HG02973 (cell line): ENCODE measurements around the gene ANGPT4.
"Not testable (repeated sequence)": the region's sequence is repeated elsewhere in the genome, so short reads cannot be mapped to it uniquely, and the experiment has no call there.

Experiments used
- ATAC-seq: cut with Tn5 transposase; IDR thresholded peaks from one replicate; pipeline ENCODE4 v1.9.1; 2021; ENCODE audit warnings: moderate library complexity; ENCODE audit not compliant: unreplicated experiment

ANGPT4 gene

DNA sequence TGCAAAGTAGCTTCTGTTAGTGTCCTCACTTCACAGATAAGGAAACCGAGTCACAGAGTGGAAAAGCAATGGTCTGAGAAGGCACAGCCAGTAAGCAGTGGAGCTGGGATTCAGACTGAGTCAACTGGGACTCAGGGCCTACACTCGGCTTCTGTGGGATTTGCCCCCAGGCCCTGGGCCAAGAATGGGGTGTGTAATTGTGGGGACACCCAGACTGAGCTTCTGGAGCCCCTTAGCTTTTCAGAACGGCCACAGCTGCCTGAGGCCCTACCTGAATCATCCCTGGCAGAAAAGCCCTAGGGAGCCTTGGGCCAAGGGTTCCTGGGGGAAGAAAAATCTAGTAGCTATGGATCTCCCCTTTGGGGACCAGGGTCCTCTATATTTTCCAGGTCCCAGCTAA, 6.5 kb downstream of the ANGPT4 start:
- no peak for ATAC-seq

DNA sequence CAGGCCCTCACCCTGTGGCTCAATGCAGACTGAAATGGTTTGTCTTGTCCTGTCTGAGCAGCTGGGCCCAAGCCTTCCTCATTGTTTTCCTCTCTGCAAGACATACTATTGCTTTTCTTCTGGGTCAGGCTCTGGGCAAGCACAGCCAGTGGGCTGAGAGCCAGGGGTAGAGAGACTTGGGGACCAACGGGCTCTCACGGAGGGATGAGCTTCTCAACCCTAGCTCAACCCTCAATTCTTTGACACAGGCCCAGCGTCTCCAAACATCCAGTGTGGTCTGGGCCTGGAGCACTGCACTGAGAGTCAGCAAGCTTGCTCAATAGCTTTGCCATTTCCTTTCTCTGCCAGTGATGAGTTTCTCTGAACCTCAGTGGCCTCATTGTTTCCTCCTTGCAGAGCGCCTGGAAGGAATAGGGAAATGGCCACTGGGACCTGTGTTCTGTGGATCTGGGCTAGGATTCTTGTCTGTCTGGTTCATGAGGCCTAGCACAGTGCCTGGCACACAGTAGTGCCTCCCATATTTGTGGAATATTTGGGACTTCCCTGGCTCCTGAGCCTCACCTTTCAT, 9.3 kb downstream of the ANGPT4 start:
- ATAC-seq: no peak

DNA sequence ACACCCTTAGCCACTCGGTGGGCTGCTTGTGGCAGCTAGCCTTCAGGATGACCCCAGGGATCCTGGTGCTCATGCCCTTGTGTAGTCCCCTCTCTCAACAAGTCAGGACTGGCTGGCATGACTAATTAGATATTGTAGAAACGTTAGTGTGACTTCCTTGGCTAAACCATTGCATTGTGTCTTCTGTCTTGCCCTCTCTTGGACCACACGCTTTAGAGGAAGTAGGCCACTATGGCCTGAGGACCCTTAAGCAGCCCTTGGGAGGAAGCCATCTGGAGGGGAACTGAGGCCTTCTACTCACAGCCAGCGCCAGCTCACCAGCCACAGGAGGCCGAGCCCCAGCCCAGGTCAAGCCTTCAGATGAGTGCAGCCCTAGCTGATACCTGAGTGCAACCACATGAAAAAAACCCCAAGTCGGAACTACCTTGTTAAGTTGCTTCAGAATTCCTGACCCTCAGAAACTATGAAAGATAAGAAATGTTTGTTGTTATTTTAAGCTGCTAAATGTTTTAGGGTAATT, 10.1 kb downstream of the ANGPT4 start:
- ATAC-seq: no peak

DNA sequence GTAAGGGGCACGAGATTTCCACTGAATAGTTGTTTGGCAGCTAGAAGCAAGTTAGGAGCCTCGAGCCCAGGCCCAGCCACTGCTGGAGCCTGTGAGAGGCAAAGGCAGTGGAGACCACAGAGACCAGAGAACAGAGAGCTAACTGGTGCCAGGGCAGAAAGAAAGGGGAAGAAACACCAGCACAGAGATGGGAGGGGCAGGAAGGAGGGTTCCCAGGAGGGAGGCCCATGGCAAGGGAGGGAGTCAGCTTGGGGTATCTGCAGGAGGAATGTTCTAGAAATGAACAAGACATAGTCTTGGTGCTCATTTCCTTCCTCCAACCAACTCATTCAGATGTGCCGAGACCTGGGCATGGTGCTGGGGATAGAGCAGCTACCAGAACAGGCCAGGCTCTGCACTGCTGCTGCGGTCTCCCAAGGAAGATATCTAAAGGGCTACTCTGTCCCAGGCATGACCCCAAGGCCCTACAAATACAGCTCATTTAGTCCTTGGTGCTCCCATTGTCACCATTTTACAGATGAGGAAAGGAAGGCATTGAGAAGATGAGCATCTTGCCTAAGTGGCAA, 10.7 kb downstream of the ANGPT4 start:
- ATAC-seq: no peak

DNA sequence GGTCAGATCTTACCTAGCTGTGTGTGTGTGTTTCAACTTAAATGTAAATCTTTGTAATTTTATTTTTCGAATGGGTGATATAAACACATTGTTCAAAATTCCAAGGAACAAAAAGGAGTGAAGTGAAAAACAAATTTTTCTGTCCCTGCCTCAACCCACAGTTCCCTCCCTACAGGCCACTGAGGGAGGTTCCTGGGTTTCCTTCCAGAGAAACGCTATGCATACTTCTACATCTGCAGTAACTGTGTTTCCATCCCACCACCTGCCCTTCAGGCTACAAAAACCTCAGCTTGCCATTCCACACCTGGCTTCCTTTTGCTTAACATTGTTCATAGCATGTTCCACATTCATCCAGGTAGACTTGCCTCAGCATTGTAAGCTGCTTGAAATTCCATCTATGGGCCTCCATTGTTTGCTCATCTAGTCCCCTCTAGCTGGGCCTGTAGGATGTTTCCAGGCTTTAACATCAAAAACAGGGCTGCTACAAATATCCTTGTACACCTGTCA, 12.0 kb downstream of the ANGPT4 start:
- ATAC-seq: no peak

DNA sequence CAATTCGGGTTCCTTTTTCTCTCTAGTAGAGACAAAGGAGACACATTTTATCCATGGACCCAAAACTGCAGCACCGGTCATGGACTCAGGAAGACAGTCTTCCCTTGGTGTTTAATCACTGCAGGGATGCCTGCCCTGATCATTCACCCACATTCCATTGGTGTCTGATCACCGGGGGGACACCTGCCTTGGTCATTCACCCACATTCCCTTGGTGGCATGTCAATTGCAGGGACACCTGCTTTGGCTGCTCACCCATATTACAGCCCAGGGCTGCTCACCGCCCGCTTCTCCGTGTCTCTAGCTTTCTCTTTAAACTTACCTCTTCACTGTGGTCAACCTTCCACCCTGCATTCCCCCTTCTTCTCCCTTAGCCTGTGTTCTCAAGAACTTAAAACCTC, 18.7 kb downstream of the ANGPT4 start:
- not testable (repeated sequence) for ATAC-seq

DNA sequence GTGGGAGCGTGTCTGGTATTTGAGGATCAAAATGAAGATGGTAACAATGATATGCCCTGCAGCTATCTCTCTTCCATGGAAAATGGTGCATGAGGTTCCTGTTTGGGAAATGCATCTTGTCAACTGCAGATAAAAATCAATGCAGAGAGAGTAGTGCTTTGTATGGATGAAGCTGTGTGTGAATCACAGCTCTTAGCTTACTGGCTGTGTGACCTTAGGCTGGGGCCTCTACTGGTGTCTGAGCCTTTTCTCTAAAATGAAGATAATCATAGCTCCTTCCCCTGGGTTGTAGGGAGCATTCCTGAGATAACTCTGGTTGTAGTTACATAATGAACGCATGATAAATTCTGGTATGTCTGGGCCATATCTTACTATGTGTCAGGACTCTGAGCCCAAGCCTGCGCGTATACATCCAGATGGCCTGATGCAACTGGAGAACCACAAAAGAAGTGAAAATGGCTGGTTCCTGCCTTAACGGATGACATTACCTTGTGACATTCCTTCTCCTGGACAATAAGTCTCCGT, 19.6 kb downstream of the ANGPT4 start:
- no peak for ATAC-seq

DNA sequence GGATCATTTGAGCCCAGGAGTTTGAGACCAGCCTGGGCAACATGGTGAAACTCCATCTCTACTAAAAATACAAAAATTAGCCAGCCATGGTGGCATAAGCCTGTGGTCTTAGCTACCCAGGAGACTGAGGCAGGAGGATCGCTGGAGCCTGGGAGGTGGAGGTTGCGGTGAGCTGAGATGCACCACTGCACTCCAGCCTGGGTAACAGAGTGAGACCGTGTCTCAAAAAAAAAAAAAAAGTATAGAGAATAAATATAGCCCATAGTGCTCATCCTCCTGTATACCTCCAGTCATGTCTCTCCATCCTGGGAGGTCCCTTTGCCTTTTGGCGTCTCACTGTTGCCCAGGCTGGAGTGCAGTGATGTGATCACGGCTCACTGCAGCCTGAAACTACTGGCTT, 23.8 kb downstream of the ANGPT4 start:
- ATAC-seq: not testable (repeated sequence)

DNA sequence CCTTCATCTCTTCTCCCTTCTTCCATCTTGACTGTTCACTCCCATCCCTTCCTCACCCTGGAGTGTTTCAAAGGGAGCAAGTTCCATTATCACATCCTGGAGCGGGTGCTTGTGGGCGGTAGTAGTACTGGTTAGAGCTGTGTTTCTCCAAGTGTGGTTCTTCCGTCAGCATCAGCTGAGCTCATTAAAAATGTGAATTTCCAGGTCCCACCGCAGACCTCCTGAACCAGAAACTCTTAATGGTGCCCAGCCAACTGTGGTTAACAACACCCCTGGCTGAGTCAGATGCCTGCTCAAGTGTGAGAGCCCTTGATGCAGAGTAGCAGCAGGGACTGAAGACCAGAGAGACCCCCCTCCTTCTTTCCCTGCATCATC, 24.4 kb downstream of the ANGPT4 start:
- no peak for ATAC-seq

DNA sequence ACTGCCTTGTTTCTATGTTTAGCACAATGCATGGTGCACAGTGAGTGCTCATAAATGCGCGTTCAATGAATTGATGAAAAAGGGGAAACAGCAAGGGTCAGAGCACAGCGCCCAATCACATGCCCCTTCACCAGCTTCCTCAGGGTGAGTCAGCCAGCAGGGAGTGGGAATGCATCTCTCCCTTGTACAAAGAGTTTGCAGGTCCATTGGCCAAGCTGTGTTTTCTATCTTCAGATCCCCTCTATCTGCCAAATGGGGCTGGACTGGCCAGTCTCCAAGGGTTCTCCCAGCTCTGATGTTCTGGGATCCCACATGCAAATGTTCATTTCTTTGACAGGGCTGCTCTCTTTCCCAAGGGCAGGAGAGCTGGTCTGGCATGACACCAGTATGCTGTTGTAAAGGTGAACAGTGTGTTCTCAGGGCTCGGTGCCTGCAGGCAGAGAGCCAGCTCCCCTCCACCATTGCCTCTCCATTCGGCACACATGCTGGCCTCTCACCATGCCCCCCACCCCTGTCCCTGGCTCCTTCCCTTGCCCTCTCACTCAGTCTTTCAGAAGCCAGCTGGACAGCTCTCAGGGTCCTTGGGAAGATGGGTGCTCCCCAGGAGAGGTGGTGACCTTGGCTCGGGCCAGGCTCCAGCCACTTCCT, 25.0 kb downstream of the ANGPT4 start:
- no peak for ATAC-seq

DNA sequence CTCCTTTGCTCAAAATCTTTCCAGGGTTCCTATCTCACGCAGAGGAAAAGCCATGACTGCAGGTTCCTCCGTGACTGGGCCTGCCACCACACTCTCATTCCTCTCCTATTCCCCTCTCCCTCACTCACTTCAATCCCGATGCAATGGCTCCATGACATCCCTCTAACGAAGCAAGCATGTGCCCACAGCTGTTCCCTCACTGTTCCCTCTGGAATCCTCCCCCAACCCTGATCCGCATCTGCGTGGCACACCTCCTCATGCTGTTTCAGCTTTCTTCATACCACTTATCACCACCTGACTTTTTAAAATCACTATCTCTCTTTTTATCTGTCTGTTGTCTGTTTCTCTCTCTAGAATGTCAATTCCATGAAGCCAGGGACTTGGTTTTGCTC, 25.5 kb downstream of the ANGPT4 start:
- ATAC-seq: no peak

DNA sequence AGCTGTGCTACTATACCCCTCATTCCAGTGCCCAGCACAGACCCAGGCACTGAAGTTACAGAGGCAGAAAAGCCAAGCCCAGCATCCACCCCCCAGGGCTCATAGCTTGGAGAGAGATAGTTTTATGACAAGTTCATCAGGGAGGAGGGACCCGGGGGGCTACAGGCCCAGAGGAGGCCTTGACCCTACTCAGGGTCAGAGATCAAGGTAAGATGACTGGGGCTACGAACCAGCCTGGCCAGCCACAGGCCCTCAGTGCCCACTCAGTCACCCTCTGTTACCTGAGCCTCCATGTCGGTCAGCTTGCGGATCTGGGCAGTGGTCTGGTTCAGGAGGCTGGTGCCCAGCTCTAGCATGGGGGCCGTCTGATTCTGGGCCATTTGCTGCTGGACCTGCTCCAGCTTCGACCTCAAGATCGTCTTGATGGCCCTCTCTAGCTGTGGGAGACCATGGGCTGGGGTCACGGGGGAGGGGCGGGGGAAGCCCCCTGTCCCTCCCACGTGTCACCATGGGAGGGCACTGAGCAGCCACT, 26.1 kb downstream of the ANGPT4 start:
- ATAC-seq: no peak

DNA sequence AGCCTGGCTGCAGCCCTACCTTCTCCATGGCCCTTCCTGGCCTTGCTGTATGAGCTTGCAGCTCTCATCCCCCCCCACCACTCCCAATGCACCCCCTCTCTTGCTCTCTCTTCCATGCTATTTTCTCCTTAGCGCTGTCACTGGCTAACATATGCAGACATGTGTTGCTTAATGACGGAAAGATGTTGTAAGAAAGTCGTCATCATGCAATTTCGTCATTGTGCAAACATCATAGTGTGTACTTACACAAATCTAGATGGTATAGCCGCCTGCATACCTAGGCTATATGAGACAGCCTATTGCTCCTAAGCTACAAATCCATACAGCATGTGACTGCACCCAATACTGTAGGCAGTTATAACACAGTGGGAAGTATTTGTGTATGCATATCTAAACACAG, 27.0 kb downstream of the ANGPT4 start:
- no peak for ATAC-seq

DNA sequence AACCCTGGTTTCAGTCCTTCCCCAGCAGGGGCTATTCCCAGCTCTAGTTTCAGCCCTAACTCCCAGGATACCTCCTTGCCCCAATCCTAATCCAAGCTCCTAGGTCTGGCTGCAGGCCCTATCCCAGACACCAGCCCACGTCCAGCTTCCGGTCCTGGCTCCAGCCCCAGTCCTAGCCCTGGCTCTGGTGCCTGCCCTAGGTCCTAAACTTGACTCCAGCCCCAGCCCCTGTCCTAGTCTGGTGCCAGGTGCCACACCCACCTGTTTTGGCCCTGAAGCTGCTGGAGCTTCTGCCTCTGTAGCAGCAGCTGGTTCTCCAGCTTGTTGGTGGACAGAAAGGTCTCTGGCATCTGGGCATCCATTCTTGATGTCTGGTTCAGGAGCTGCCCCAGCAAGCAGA, 28.1 kb downstream of the ANGPT4 start:
- ATAC-seq: no peak

DNA sequence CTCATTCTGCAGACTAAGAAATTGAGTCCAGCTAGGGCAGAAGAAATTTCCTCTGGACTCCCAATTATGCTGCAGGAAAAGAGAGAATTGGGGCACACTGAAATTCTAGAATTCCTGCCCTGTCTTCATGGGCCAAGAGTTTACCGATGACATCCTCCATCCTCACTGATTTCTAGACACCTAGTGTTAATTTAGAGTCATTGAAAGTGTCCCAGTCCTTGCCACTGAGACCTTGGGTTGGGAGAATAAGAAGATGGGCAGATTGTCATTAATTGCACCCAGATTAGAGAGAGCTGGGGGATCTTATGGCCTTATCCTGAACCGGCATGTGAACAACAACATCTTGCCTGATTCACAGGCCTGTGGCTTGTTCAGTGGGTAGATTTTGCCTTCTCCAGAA, 29.0 kb downstream of the ANGPT4 start:
- no peak for ATAC-seq

DNA sequence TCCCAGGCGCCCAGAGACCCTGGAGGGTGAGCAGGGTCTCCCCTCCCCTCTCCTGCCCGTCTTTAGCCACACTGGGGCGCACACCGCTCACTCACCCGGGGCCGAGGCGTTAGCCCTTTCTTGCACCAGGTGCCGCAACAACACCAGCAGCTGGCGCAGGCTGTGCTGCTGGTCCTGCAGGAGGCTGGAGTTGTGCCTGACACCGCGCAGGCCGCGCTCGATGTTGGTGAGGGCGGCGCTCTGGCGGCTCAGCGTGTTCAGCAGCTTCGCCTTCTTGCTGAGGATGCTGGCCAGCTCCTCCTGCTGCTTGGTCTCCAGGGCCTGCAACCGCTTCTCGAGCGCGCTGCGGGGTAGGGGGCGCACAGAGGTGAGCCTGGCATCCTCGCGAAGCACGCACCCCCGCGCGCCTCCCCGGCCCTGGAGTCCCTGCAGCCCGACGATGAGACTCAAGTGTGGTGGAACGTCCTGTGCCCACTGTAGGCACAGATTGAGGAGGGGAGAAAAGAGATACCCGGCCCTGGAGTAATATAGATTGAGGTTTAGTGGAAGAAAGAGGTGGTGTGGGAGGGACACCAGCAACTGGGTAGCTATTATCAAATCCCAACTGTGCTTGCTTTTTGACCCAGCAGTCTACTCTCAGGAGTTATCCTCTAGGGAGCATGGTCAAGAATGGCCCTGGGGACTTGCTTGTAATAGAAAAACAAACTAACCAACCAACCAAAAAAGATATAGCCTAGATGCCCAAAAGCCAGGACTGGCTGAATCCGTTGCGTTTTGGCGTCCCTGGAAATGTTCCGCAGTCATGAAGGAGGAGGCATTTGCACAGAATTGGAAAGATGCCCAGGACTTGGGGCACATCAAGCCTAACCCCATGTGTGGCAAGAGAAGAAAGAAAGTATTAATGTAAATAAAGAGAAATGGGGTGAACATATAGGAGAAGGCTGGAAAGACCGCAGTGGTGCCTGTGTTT, 30.9 kb downstream of the ANGPT4 start:
- no peak for ATAC-seq

DNA sequence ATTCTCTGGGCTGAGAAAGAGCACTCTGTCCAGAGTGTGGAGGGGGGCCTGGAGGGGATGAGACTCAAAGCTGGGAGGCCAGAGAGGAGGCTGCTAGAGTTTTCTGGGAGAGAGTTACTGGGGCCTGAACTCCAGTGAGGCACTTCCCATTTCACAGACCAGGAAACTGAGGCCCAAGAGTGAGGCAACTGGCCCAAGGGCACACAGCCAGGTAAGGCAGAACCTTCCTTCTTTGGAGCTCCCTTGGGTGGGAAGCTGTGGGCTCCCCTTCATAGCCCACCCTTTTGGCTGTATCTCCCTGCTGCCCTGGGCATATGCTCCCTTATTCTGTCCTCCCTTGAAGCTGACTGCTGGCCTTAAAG, 34.4 kb downstream of the ANGPT4 start:
- ATAC-seq: no peak

DNA sequence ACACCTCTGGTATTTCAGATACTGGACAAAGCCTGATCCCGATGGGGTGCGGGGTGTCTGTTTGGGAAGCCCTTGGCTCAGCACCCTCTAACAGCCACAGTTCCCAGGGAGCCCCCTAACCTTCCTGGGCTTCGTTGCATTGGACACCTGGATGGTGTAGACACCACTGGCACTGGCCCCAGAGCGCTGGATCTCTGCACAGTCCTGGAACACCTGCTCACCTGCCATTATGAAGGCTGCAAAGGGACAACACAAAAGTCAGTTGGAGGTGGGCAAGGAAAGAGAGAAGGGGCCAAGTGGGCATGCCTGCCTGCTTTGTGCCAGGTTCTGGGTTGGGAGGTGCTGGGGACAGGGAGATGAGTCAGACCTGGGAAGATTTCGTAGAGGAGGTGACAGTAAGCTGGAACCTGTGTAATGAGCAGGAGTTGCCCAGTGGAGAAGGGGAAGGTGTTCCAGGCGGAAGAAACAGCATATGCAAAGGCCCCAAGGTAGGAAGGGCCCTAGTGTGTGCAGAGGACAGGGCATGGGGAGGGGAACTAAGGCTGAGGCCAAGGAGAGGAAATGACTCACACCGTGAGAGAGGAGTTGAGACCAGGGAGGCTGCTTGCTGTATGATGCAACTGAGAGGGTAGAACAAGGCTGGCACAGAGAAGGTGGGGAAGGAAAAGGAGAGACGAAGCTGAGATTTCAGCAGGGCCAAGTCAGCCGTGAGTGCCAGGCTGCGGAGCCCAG, 34.9 kb downstream of the ANGPT4 start:
- ATAC-seq: no peak

DNA sequence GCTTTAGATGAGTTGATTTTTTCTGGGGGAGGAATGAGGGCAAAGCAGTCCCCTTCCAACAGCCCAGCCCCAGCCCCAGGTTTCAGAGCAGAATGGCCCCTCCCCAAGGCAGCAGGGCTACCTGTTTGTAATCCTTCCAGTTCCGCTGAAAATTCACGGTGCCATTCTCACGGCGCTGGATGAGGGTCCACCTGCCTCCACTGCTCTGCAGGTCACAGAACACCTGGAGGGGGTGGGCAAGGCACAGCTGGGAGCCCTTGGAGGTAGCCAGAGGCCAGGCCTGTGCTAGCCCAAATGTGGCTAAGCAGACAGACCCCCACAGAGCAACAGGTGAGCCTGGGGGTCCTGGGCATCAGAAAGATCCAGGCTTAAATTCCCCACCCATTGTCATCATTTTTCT, 36.5 kb downstream of the ANGPT4 start:
- no peak for ATAC-seq
